Brain microvascular endothelial cell (primary cell): ENCODE measurements around the gene EPAS1.

Experiments used
- DNase-seq: peaks from one replicate; pipeline ENCODE4 v3.0.0-alpha.2; 2020
- H3K27ac ChIP-seq: fragments of 250-450 bp; sonication (Bioruptor Pico); 2 replicates; pipeline ENCODE4 v1.5.1; 2020; ENCODE audit warnings: mild to moderate bottlenecking, moderate library complexity
- H3K27me3 ChIP-seq: fragments of 250-450 bp; sonication (Bioruptor Pico); replicated peaks from 2 replicates; pipeline ENCODE4 v1.5.1; 2020; ENCODE audit warnings: mild to moderate bottlenecking
- H3K36me3 ChIP-seq: fragments of 250-450 bp; sonication (Bioruptor Pico); replicated peaks from 2 replicates; pipeline ENCODE4 v1.5.1; 2020; ENCODE audit warnings: mild to moderate bottlenecking
- H3K4me3 ChIP-seq: 2 replicates; pipeline ENCODE4 v1.5.1; 2011; ENCODE audit warnings: low read depth, mild to moderate bottlenecking, control low read depth, low read length, moderate library complexity
- CTCF ChIP-seq: IDR thresholded peaks from 2 replicates; pipeline ENCODE4 v1.5.1; 2011; ENCODE audit warnings: low read depth, mild to moderate bottlenecking, moderate library complexity, low read length, control low read depth, inconsistent platforms; ENCODE audit errors: missing control alignments
- in situ Hi-C: cut with HindIII; loops from 2 replicates; pipeline ENCODE4 v1.10.0; 2017; ENCODE audit warnings: low sequenced_read_pairs, low pct_ligation_motif_present

EPAS1 gene

GRCh38 chr2:46303822-46304221 lies 6.6 kb downstream of the EPAS1 start:
- no peak for TF ChIP-seq CTCF
- Histone ChIP-seq H3K27ac (no peak overlapping the region), H3K36me3 (no peaks in the 10 kb centered on the region), H3K4me3 (no peak overlapping the region), H3K27me3 (no peaks in the 10 kb centered on the region)
- in situ Hi-C loops: no loop called here
- DNase-seq: no peak

- Histone ChIP-seq H3K4me3 (no peak overlapping the region), H3K27ac (no peak overlapping the region), H3K27me3 (no peaks in the 10 kb centered on the region), H3K36me3 (no peaks in the 10 kb centered on the region)
- DNase-seq: no peak
- in situ Hi-C loops: no loop called here
- TF ChIP-seq CTCF: no peak
These were observed 7.4 kb downstream of the EPAS1 start for GRCh38 chr2:46304635-46305034.

GRCh38 chr2:46305187-46305586 lies 8.0 kb downstream of the EPAS1 start:
- TF ChIP-seq CTCF: no peak
- in situ Hi-C loops: no loop called here
- H3K36me3 ChIP-seq: no peaks in the 10 kb centered on the region
- DNase-seq: no peak
- H3K27me3 ChIP-seq: no peaks in the 10 kb centered on the region
- no peak overlapping the region for H3K27ac ChIP-seq
- H3K4me3 ChIP-seq: no peak overlapping the region

- Histone ChIP-seq H3K4me3 (no peak overlapping the region), H3K27ac (no peak overlapping the region), H3K27me3 (no peaks in the 10 kb centered on the region), H3K36me3 (no peaks in the 10 kb centered on the region)
- no peak for DNase-seq
- in situ Hi-C loops: no loop called here
- no peak for TF ChIP-seq CTCF
These were observed 8.6 kb downstream of the EPAS1 start for GRCh38 chr2:46305767-46306166.

- Histone ChIP-seq H3K36me3 (no peaks in the 10 kb centered on the region), H3K27me3 (no peaks in the 10 kb centered on the region), H3K4me3 (no peak overlapping the region), H3K27ac (no peak overlapping the region)
- TF ChIP-seq CTCF: no peak
- no peak for DNase-seq
- in situ Hi-C loops: no loop called here
These were observed 9.1 kb downstream of the EPAS1 start for GRCh38 chr2:46306330-46306751.

GRCh38 chr2:46306988-46307655 lies 9.9 kb downstream of the EPAS1 start:
- TF ChIP-seq CTCF: no peak
- DNase-seq: no peak
- H3K27me3 ChIP-seq: no peaks in the 10 kb centered on the region
- H3K36me3 ChIP-seq: no peaks in the 10 kb centered on the region
- no peak overlapping the region for H3K4me3 ChIP-seq
- H3K27ac ChIP-seq: no peak overlapping the region
- in situ Hi-C loops: no loop called here
